ENCODE data around the gene TULP4. TPM values are rescaled to one million over a fixed set of nuclear protein-coding genes. Genes with fewer than 3 reads are reported as not detected.

TULP4 gene
- total and polyA plus RNA-seq, 2 donors (not counting 1 experiment from before 2014, with no cell fraction given) = 12.0 to 90.0 TPM

- Histone ChIP-seq H3K9me3 (ENCODE audit: control extremely low read depth in 1 of 3, control insufficient read depth in 2 of 3, insufficient read depth in 1 of 3, low read length in 2 of 3) (no peaks in the 10 kb centered on the region), H3K79me2 (ENCODE audit: control insufficient read depth, insufficient read depth, low read length) (peaks cover 23% of the 10 kb centered on the region), H3K27me3 (replicated peaks in 1 of 4; ENCODE audit: control extremely low read depth in 1 of 4, control insufficient read depth in 3 of 4, insufficient read depth in 4 of 4, low read length in 3 of 4) (no peaks in the 10 kb centered on the region), H3K36me3 (replicated peaks in 1 of 2; ENCODE audit: control extremely low read depth in 1 of 2, control insufficient read depth in 1 of 2, extremely low read depth in 1 of 2, insufficient read depth in 2 of 2, low read length in 1 of 2) (no peaks in the 10 kb centered on the region), H4K20me1 (ENCODE audit: control insufficient read depth, insufficient read depth, low read length, poor library complexity, severe bottlenecking) (no peaks in the 10 kb centered on the region), H3K4me1 (ENCODE audit: control insufficient read depth in 2 of 2, insufficient read depth in 2 of 2, low read length in 2 of 2) (peaks cover 18 to 20% of the 10 kb centered on the region in 2 donors), H3K9ac (ENCODE audit: low read length) (no peak overlapping the region), H3K27ac (ENCODE audit: low read length in 2 of 2) (peak overlapping the region in 1 of 2 donors; percentile 62), H3K4me2 (replicated peaks; ENCODE audit: low read depth, low read length, poor library complexity, severe bottlenecking) (no peak overlapping the region), H3K4me3 (ENCODE audit: control extremely low read depth in 1 of 5, extremely low read depth in 1 of 5, insufficient read depth in 1 of 5, low read depth in 2 of 5, low read length in 4 of 5) (no peak overlapping the region), H2AFZ (ENCODE audit: insufficient read depth, low read depth, low read length, poor library complexity, severe bottlenecking) (no peak overlapping the region)
- WGBS (ENCODE audit: insufficient coverage) = 100% methylated on average over 2 of the region's 6 CpGs
- no peak for DNase-seq
- Mint-ChIP-seq H3K27ac (no peak overlapping the region), H3K27me3 (no peaks in the 10 kb centered on the region), H3K4me3 (no peak overlapping the region), H3K9me3 (ENCODE audit: insufficient read depth) (no peaks in the 10 kb centered on the region), H3K4me1 (peaks cover 40% of the 10 kb centered on the region)
- ChIA-PET POLR2A (no interaction called here), CTCF (interaction anchor here (0.8 to 1.4 kb wide), 2 partner anchors 51 to 64 kb away, joined by 3 read pairs; no protein-coding TSS in a partner anchor)
- ATAC-seq (ENCODE audit: low read depth) = no peak
- TF ChIP-seq CTCF (IDR thresholded peaks at IDR 0.05) (no peak), EZH2 (IDR thresholded peaks at IDR 0.05; ENCODE audit: borderline replicate concordance, insufficient read depth, low read depth, low read length, poor library complexity, severe bottlenecking) (no peak)
- intact Hi-C loops (cut with micrococcal nuclease) = no loop called here
Measured at GRCh38 chr6:158284876-158285655, 27.2 kb upstream of the TULP4 start.

GRCh38 chr6:158285656-158286021 lies 26.6 kb upstream of the TULP4 start:
- Histone ChIP-seq H3K4me2 (replicated peaks; ENCODE audit: low read depth, low read length, poor library complexity, severe bottlenecking) (no peak overlapping the region), H3K4me1 (ENCODE audit: control insufficient read depth in 2 of 2, insufficient read depth in 2 of 2, low read length in 2 of 2) (peaks cover 21 to 26% of the 10 kb centered on the region in 2 donors), H2AFZ (ENCODE audit: insufficient read depth, low read depth, low read length, poor library complexity, severe bottlenecking) (no peak overlapping the region), H3K9me3 (ENCODE audit: control extremely low read depth in 1 of 3, control insufficient read depth in 2 of 3, insufficient read depth in 1 of 3, low read length in 2 of 3) (no peaks in the 10 kb centered on the region), H3K9ac (ENCODE audit: low read length) (no peak overlapping the region), H3K27me3 (replicated peaks in 1 of 4; ENCODE audit: control extremely low read depth in 1 of 4, control insufficient read depth in 3 of 4, insufficient read depth in 4 of 4, low read length in 3 of 4) (no peaks in the 10 kb centered on the region), H3K27ac (ENCODE audit: low read length in 2 of 2) (no peak overlapping the region), H4K20me1 (ENCODE audit: control insufficient read depth, insufficient read depth, low read length, poor library complexity, severe bottlenecking) (no peaks in the 10 kb centered on the region), H3K36me3 (replicated peaks in 1 of 2; ENCODE audit: control extremely low read depth in 1 of 2, control insufficient read depth in 1 of 2, extremely low read depth in 1 of 2, insufficient read depth in 2 of 2, low read length in 1 of 2) (no peaks in the 10 kb centered on the region), H3K4me3 (ENCODE audit: control extremely low read depth in 1 of 5, extremely low read depth in 1 of 5, insufficient read depth in 1 of 5, low read depth in 2 of 5, low read length in 4 of 5) (no peak overlapping the region), H3K79me2 (ENCODE audit: control insufficient read depth, insufficient read depth, low read length) (peaks cover 19% of the 10 kb centered on the region)
- no peaks in the 10 kb centered on the region for H3K9me3 Mint-ChIP-seq (ENCODE audit: insufficient read depth)
- intact Hi-C loops (cut with micrococcal nuclease) = no loop called here
- peaks cover 45% of the 10 kb centered on the region for H3K4me1 Mint-ChIP-seq
- H3K4me3 Mint-ChIP-seq = no peak overlapping the region
- CTCF ChIA-PET = interaction anchor here (0.8 to 1.4 kb wide), 2 partner anchors 51 to 65 kb away, joined by 3 read pairs; no protein-coding TSS in a partner anchor
- H3K27ac Mint-ChIP-seq = no peak overlapping the region
- TF ChIP-seq CTCF (IDR thresholded peaks at IDR 0.05) = no peak
- TF ChIP-seq EZH2 (IDR thresholded peaks at IDR 0.05; ENCODE audit: borderline replicate concordance, insufficient read depth, low read depth, low read length, poor library complexity, severe bottlenecking) = no peak
- no peaks in the 10 kb centered on the region for H3K27me3 Mint-ChIP-seq
- no peak for ATAC-seq (ENCODE audit: low read depth)
- POLR2A ChIA-PET = no interaction called here
- 94% methylated on average over 3 of the region's 5 CpGs for WGBS (ENCODE audit: insufficient coverage)
- DNase-seq = no peak
